Activated CD8-positive, alpha-beta memory T cell treated with anti-CD3 and anti-CD28 coated beads for 4 hours (primary cell): Measurements from ENCODE around the gene MPC1L.

Source experiments
- DNase-seq, 2 donors: peaks; one replicate each; pipeline ENCODE4 v3.0.0-alpha.2; 2020; ENCODE audit warnings: low read depth in 2 of 2

Gene MPC1L

DNA sequence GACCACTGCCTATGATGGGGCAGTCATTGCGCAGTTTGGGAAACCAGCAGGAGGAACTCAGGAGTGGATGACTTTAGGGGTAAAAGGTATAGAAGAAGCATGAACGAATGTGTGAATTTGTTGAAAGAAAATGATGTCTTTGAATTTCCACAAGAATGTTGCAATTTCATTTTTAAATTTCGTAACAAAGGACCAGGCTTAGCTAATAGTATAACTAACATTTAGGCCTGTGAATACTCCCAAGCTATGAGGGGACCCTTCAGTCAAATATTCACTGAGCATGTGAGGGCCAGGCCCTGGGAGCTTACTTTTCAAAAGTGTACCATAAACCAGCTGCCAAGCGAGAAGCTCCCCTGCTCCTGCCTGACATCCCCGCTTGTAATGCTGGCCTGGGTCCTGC is 5.3 kb downstream of the MPC1L start:
- DNase-seq = no peak

DNA sequence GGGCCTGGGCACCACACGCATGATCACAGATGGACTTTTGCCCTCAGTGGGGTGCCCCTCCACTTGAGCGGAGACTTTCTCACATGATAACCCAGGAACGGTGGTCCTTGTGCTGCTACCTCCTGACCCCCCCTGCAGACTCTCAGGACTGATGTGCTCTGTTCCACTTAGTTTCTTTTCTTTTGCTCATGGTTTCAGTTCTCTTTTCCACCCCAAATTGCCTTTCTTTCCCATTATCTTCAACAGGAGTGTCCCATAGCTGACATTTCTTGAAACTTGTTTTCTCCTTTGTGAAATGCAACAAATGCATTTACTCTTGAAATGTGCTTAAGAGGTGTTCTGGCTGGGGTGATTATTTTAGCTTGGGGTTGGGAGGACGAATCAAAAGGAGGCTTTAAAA is 9.0 kb downstream of the MPC1L start:
- DNase-seq = no peak

DNA sequence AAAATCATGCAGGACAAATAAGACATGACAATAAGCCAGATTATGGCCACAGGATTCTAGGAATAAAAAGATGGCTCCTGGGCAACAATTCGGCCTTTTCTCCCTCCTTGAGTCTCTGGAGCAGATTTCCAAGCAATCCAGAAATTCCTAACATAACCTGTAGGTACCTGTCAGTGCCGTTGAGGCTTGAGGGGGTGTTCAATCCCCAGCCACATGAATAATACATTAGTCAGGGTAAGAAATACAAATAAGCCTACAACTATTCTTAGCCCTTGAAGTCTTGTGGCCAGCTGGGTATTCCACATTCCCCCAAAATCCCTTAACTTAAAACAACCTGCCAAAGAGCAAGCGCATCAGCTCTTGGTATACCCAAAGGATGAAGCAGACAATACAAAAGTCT is 14.5 kb downstream of the MPC1L start:
- DNase-seq = no peak

DNA sequence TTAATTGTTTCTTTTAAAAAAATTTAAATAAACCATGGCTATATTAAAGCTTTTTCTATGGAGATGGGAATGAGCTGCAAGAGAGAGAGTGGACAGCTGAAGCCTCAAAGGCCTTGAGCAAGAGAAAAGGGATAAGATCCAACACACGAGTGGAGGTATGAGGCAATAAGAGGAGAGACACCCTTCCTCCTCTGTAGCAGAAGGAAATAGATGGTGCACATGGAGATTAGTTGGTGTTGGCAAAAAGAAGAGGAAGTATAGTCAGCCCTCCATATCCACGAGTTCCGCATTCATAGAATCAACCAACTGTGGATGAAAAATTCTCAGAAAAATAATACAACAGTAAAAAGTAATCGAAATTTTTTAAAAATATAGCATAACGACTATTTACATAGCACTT is 20.9 kb downstream of the MPC1L start:
- no peak for DNase-seq

DNA sequence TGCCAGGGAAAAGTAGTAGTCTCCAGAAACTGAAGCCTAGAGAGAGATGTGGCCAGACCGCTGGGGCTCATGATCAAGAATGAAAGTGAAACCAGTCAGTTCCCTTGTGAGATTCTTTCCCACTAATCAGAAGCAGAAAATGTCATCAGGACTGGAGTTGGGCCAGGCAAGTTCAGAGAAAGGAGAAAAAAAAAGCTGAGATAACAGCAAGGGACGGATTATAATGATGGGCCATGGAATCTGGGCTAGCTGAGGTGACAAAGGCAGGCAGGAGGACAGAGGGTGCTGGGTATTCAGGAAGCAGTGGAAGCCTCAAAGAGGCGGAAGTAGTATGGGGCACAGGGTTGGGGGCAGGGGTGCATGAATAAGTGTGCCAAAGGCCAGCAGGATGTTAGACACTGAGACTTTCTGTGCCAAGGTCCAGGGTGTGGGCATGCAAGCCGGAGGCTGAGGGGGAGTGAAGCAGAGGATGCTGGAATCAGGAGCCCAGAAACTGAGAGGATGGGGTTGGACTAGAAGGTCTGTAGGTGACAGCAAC is 21.7 kb downstream of the MPC1L start:
- DNase-seq = no peak

DNA sequence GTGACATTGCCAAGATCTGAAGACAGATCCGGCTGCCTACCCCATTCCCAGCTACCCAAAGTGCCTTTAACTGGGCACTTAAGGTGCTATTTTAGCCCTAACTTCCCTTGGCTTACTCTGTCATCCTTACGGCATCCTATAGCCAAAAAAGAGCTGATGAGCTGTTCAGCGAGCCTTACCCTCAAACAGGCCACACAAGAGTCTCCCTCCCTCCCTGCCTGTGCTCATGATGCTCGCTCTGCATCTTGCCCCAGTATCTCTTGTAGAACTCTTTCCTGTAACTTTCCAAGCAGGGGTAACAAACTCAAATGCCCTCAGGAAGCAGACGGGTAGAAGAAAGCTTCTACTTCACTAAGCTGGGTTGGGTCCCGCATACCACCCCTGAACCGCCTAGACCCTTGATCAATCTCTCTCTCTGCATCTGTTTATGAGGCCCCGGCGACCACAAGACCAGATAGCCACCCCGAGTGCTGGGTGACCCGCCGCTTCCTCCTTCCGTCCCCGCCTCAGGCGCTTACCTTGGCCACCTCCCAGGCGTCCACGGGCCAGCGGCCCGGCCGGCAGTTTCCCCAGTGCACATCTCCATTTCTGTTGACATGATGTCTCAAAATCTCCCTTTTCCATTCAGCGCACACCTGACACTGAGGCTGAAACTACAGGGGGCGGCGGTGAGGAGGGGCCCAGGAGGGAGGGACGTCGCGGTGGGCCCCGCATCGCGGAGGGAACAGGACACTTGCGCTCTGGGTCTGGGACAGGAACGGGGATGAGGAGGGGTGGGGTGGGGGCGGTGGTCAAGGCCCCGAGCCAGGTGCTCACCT is 23.5 kb downstream of the MPC1L start:
- DNase-seq = no peak

DNA sequence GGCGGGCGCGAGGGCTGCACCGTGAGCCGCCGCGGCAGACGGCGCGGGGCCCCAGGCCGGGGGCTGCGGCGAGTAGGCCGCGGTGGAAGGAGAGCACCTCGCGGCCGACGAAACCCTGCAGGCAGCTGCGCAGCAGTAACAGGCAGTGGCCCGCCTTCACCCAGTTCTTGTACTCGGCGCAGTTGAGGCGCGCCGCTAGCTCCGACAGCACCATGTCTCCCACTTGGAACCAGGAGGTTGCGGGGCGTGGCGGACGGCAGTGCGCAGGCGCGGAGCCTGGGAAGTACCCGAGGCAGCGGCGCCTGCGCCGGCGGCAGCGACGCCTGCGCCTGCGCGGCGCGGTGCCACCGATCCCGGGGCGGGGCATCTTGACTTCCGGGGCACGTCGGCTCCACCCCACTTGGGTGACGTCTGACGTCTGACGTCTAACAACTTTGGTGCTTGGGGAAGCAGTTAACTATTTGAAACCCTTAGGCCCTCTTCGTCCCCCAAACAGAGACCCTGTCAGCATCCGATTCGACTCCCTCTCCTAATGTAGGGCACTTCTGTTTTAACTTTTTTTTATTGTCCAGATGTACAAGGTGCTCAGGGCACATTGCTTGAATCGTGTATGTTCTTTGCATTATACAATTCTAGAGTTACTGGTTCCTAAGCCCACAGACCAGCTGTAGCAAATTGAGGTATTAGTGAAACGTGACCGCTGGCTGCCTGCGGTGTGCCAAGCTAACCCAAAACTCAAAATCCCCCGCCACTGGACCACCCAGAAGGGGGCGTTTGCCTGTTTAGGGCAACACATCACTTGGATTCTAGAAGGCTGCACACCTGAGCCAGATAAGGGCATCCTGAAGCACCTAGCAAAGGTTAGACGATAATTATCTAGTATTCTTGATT is 24.3 kb downstream of the MPC1L start, which contains the start of gene CXorf38:
TSS of gene CXorf38 (minus strand) at position 255 of the 891 bp plus-strand sequence. CDS start at position 214, 41 bp downstream.
- DNase-seq = peak; percentile 79 to 95

DNA sequence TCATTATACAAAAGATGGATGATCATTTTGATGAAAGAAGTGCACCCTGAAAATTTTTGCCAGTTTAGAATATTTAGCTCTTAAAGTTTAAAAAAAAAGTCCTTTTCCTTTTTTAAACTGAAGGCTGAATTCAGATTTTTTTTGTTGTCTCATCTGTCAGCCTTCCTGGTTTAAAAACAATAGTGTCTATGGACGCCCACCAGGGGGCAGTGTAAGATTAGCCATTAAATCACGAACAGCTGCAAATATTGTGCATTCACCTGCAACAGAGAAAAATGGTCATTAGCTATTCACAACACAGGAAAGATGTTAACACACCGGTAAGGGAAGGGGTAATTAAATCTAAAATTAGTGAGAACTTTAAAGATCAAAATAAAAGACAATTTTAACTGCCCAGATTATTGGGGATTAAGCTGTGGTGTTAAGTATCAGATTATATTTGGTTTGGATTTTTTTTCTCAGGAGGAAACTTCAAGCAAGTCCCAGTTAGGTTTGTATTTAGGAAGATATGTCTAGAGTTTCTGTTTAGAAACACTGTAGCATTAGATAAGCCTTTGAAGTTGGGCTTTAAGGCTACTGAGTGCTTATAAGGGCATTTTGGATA is 28.5 kb downstream of the MPC1L start:
- DNase-seq = peak in 1 of 2 donors; percentile 57

DNA sequence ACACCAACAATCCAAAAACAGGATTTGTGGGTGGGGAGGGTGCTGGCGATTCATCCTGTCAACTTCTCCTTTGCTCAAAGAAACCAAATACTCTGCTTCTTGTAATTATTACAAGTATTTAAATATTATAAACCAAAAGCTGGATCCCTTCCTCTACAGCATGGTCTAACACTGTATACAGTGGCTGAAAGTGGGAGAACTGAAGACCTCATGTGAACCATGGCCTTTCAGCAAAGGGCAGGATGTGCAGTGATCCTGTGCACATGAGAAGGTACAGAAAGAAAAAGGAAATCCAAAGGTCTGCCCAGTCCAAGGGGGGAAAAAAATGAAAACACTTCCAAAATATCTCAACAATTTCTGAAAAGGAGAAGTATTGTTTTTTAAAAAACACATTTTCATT is 29.4 kb downstream of the MPC1L start:
- DNase-seq = no peak

DNA sequence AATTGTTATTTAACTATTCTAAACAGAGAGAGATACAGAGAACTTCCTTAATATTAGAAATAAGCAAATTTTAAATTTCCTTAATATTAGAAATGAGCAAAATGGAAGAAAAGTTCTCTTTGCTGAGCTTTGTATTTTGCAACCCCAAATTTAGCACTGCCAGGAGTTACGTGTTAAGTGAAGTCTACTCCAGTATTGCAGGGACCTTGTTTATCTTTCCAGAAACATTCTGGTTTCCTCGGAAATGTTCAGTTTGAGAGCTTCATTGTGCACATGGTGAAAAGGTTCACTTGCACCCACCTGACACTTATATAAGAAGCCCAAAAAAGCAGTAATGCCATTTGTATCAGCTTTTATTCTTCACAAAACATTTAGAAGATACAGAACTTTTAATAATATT is 30.3 kb downstream of the MPC1L start:
- no peak for DNase-seq

DNA sequence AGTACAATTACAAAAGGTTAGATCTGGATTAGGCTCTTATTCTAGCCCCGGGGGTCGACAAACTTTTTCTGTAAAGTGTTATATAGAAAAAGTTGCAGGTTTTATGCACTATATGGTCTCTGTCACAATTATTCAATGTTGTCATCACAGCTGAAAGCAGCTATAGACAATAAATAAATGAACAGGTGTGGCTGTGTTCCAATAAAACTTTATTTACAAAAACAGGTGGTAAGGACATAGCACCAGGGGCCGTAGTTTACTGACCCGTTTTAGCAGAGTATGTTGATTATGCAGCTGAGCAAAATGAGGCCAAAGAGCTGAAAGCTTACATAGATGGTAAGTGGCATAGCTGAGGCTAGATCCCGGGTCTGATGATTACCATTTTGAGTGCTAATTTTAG is 37.2 kb downstream of the MPC1L start:
- DNase-seq = no peak

DNA sequence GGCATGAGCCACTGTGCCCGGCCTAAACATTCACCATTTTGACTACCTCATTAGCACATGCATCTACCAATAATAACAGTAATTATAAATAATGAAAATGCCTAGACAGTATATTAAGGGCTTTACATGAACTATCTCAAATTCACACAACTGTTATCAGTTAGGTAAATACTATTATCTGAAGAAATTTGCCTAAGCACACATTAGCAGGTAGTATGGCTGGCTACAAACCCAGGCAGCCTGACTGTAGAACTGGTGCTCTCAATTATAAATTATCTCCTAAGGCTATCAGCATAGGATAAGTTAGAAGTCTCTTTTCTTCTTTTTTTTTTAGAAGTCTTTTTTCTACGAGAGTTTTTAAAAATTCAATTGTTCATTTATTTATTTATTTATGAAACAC is 38.3 kb downstream of the MPC1L start:
- DNase-seq = no peak

DNA sequence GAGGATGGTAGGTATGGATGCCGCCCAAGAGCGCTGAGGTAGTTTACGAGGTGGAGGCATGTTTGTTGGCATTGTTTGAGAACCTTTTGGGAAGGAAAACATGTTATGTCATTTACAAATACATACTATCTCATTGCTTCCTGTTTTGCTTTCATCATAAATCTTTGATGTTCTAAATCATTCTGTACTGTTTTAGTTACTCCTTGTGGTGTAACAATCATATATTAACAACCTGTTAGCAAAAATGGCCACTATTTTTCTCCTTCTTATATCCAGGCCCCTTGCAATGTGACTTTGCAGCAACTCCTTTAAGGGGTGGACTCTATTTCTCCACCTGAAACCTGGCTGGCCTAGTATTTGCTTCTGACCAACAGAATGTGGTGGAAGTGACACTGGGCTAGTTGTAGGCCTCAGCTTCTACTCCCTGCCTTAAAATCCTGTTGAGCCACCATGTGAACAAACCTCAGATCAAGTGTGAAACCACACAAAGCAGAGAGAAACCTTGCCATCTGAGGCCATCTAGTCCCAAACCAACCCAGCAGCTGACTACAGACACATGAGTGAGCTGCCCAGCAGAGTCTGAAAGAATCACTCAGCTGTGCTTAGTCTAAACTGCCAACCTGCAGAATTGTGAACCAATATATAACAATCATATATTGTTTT is 40.0 kb downstream of the MPC1L start:
- DNase-seq = no peak

DNA sequence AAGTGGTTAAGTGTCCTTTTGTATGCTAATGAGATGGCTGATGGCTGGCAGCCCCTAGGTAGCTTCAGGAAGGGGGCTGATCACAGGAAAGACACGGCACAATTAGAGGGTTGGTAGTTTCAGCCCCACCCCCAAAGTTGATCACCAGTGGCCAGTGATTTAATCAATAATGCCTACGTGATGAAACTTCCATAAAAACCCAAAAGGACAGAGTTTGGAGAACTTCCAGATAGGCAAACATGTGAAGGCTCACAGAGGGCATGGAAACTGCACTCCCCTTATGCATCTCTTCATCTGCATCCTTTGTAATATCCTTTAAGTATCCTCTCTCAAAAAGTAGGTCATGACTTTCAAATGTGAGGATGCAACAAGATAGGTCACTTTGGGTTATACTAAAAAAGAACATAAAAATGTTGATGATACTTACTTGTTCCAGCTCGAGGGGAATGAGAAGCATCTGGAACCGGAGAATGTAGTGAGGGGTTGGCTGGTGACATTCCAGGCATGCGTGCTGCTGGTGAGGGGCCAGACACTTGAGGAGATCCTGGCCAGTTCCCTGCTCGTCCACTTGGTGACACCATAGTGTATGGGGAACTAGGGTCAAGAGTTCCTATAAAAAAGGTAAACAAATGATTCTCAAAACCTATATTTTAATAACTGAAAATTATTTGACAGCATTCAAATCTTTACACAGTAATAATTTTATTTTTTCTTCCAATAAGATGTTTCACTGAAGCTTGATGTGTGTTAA is 40.8 kb downstream of the MPC1L start:
- DNase-seq = no peak

DNA sequence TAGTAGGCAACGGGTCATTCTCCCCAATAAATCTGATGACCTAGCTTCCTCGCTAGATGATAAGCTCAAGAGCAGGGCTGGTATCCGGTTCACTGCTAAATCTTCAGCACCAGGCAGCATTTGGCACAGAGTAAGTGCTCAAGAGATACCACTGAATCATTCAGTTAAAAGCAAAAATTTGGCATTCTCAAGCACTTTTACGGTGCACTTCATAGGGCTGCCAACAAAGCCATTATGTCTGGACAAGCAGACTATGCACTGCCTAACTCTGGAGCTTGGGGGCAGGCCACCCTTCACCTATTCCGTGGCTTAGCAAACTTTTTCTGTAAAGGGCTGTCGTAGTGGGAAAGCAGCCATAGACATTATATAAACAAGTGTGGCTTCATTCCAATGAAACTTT is 47.9 kb downstream of the MPC1L start:
- DNase-seq = no peak
